ENCODE data around the gene IRAK2.

DNA sequence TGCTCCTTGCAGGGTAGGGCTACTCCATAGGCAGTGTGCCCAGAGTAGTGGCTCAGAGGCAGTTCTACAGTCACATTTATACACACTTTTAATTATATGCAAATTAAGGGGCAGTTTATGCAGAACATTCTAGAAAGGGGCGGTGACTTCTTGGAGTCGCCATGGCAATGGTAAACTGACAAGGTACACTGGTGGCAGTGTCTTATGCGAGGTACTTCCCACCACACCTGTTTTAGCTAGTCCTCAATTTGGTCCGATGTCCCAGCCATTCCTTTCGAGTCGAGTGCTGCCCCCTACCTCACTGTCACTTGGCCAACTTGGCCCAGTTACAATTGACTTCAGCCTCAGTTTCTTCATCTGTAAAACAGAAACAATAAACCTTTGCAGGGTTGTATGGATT, 3.8 kb upstream of the IRAK2 start:
- TF ChIP-seq, protein P1, sequence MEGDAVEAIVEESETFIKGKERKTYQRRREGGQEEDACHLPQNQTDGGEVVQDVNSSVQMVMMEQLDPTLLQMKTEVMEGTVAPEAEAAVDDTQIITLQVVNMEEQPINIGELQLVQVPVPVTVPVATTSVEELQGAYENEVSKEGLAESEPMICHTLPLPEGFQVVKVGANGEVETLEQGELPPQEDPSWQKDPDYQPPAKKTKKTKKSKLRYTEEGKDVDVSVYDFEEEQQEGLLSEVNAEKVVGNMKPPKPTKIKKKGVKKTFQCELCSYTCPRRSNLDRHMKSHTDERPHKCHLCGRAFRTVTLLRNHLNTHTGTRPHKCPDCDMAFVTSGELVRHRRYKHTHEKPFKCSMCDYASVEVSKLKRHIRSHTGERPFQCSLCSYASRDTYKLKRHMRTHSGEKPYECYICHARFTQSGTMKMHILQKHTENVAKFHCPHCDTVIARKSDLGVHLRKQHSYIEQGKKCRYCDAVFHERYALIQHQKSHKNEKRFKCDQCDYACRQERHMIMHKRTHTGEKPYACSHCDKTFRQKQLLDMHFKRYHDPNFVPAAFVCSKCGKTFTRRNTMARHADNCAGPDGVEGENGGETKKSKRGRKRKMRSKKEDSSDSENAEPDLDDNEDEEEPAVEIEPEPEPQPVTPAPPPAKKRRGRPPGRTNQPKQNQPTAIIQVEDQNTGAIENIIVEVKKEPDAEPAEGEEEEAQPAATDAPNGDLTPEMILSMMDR (IDR thresholded peaks at IDR 0.05), result no peak
- TF ChIP-seq POLR2A (IDR thresholded peaks at IDR 0.05) (no peak), EP300 (IDR thresholded peaks at IDR 0.05) (no peak)
